HepG2 (cell line): Measurements from ENCODE around the gene IFI30. TPM values are rescaled to one million over a fixed set of nuclear protein-coding genes. Genes with fewer than 3 reads are reported as not detected.

ENCODE experiments used
- AHR ChIP-seq: IDR thresholded peaks from 2 replicates; pipeline ENCODE4 v1.6.1; 2018; ENCODE audit warnings: missing genetic modification reagents, missing compliant biosample characterization
- CCDC6 ChIP-seq: sonication (generic); formaldehyde crosslinking; IDR thresholded peaks from 2 replicates; pipeline ENCODE4 v1.8.1; 2022; ENCODE audit warnings: mild to moderate bottlenecking, missing genetic modification reagents, moderate library complexity
- CHD2 ChIP-seq: IDR thresholded peaks from 2 replicates; pipeline ENCODE4 v1.6.1; 2011; ENCODE audit warnings: low read depth, low read length, improper control_type of control experiment
- ELF3 ChIP-seq: IDR thresholded peaks from 2 replicates; pipeline ENCODE4 v1.6.1; 2016; ENCODE audit warnings: missing genetic modification reagents, missing compliant biosample characterization
- GATAD2A ChIP-seq: IDR thresholded peaks from 2 replicates; pipeline ENCODE4 v1.6.1; 2016
- GFI1 ChIP-seq: sonication (generic); formaldehyde crosslinking; IDR thresholded peaks from 2 replicates; pipeline ENCODE4 v1.5.0; 2020; ENCODE audit warnings: missing genetic modification reagents, mild to moderate bottlenecking, borderline replicate concordance
- KDM2A ChIP-seq: sonication (generic); formaldehyde crosslinking; IDR thresholded peaks from 2 replicates; pipeline ENCODE4 v1.4.0; 2020; ENCODE audit warnings: low read depth, missing genetic modification reagents, borderline replicate concordance
- KDM4B ChIP-seq: sonication (generic); formaldehyde crosslinking; IDR thresholded peaks from 2 replicates; pipeline ENCODE4 v1.4.0; 2020; ENCODE audit warnings: missing genetic modification reagents
- KLF12 ChIP-seq: sonication (generic); formaldehyde crosslinking; IDR thresholded peaks from 2 replicates; pipeline ENCODE4 v1.4.0; 2020; ENCODE audit warnings: missing genetic modification reagents, borderline replicate concordance
- LCORL ChIP-seq, 2 experiments: fragments of 450-650 bp in 1 of 2; sonication (generic) in 1 of 2; formaldehyde crosslinking in 1 of 2; IDR thresholded peaks; 2 replicates each; pipeline versions ENCODE4 v1.5.0 to v1.6.1; 2017 to 2020; ENCODE audit warnings: antibody characterized with exemption in 1 of 2, missing genetic modification reagents in 1 of 2
- MLLT10 ChIP-seq: sonication (generic); formaldehyde crosslinking; IDR thresholded peaks from 2 replicates; pipeline ENCODE4 v1.4.0; 2020; ENCODE audit warnings: missing genetic modification reagents
- MTF2 ChIP-seq: sonication (generic); formaldehyde crosslinking; IDR thresholded peaks from 2 replicates; pipeline ENCODE4 v1.5.0; 2020; ENCODE audit warnings: missing genetic modification reagents, borderline replicate concordance
- MYC ChIP-seq: sonication (generic); formaldehyde crosslinking; IDR thresholded peaks from 2 replicates; pipeline ENCODE4 v1.9.0; 2021; ENCODE audit warnings: missing genetic modification reagents, borderline replicate concordance
- NR2C2 ChIP-seq: sonication (generic); formaldehyde crosslinking; IDR thresholded peaks from 2 replicates; pipeline ENCODE4 v1.4.0; 2020; ENCODE audit warnings: missing genetic modification reagents, mild to moderate bottlenecking, moderate library complexity, borderline replicate concordance
- SMAD1 ChIP-seq: sonication (generic); formaldehyde crosslinking; IDR thresholded peaks from 2 replicates; pipeline ENCODE4 v1.4.0; 2020; ENCODE audit warnings: missing genetic modification reagents, low read depth, mild to moderate bottlenecking, borderline replicate concordance
- TARDBP ChIP-seq: sonication (generic); formaldehyde crosslinking; IDR thresholded peaks from 2 replicates; pipeline ENCODE4 v1.8.0; 2022; ENCODE audit warnings: mild to moderate bottlenecking, missing genetic modification reagents
- TGIF2 ChIP-seq: IDR thresholded peaks from 2 replicates; pipeline ENCODE4 v1.6.1; 2016; ENCODE audit warnings: control low read depth, missing compliant biosample characterization
- TMF1 ChIP-seq: sonication (generic); formaldehyde crosslinking; IDR thresholded peaks from 2 replicates; pipeline ENCODE4 v1.8.1; 2022; ENCODE audit warnings: low read depth, missing genetic modification reagents
- ZFP36 ChIP-seq: fragments of 150-350 bp; IDR thresholded peaks from 2 replicates; pipeline ENCODE4 v1.6.1; 2018; ENCODE audit warnings: borderline replicate concordance, low read length, low read depth; ENCODE audit not compliant: partially characterized antibody
- ZFP90 ChIP-seq: sonication (generic); formaldehyde crosslinking; IDR thresholded peaks from 2 replicates; pipeline ENCODE4 v1.8.0; 2022; ENCODE audit warnings: missing genetic modification reagents, mild to moderate bottlenecking, inconsistent platforms, borderline replicate concordance
- ZNF235 ChIP-seq: sonication (generic); formaldehyde crosslinking; IDR thresholded peaks from 2 replicates; pipeline ENCODE4 v1.8.1; 2023; ENCODE audit warnings: mild to moderate bottlenecking, missing genetic modification reagents, borderline replicate concordance
- ZNF441 ChIP-seq: sonication (generic); formaldehyde crosslinking; IDR thresholded peaks from 2 replicates; pipeline ENCODE4 v1.7.0; 2021; ENCODE audit warnings: missing genetic modification reagents, borderline replicate concordance
- ZNF615 ChIP-seq: sonication (generic); formaldehyde crosslinking; IDR thresholded peaks from 2 replicates; pipeline ENCODE4 v1.5.0; 2020; ENCODE audit warnings: mild to moderate bottlenecking, missing genetic modification reagents, borderline replicate concordance
- ZNF687 ChIP-seq: sonication (generic); formaldehyde crosslinking; IDR thresholded peaks from 2 replicates; pipeline ENCODE4 v1.5.1; 2020; ENCODE audit warnings: mild to moderate bottlenecking, missing genetic modification reagents, moderate library complexity
- polyA plus RNA-seq, 8 experiments: library from polyadenylated mRNA; depleted of rRNA in 3 of 8; stranded (reverse) in 7 of 8; unstranded in 1 of 8; fragments of >200 nt; fragmentation: Illumina TruSeq in 4 of 8; extraction: Trizol in 4 of 8; gene quantifications; 2 replicates each; pipeline versions ENCODE4 v1.2.1 to v1.2.3, GENCODE V29; 2011 to 2016; ENCODE audit warnings: low read depth in 4 of 8, missing spikeins in 1 of 8, mixed read lengths in 1 of 8; ENCODE audit not compliant: insufficient read depth in 1 of 8
- total RNA-seq, 5 experiments: library from RNA; depleted of rRNA; stranded (reverse); fragments of >200 nt; fragmentation: Illumina TruSeq; extraction: Trizol; gene quantifications; 2 replicates each; pipeline ENCODE4 v1.2.3, GENCODE V29; 2016; ENCODE audit warnings: low read depth in 1 of 5
- TF ChIP-seq, protein P1 (sequence below): sonication (generic); formaldehyde crosslinking; IDR thresholded peaks from 2 replicates; pipeline ENCODE4 v1.9.0; 2022; ENCODE audit warnings: missing genetic modification reagents, mild to moderate bottlenecking, borderline replicate concordance

IFI30 gene
- total and polyA plus RNA-seq, 2 of the 13 experiments (the other 11 are each of a cell fraction or from before 2014, with no cell fraction given) = 25.0 to 79.4 TPM

GRCh38 chr19:18221815-18222725 is 48.5 kb downstream of the IFI30 start (continued):
- TF ChIP-seq ZNF687 (CRISPR knock-in tag) (peak; percentile 74), ZNF235 (CRISPR knock-in tag) (no peak), ZNF615 (CRISPR knock-in tag) (no peak), GFI1 (CRISPR knock-in tag) (no peak), KLF12 (CRISPR knock-in tag) (no peak), AHR (CRISPR knock-in tag) (no peak), GATAD2A (CRISPR knock-in tag) (no peak), MYC (CRISPR knock-in tag) (no peak), MLLT10 (CRISPR knock-in tag) (no peak), KDM4B (no peak), LCORL (IDR thresholded peaks at IDR 0.05) (no peak), LCORL (CRISPR knock-in tag; IDR thresholded peaks at IDR 0.05) (0 out of 2 replicates have a peak, but pooled peaks have one; percentile 41), SMAD1 (CRISPR knock-in tag) (no peak), TARDBP (CRISPR knock-in tag) (no peak), KDM2A (CRISPR knock-in tag) (peak; percentile 62; the same call in 1 of the 2 replicates), NR2C2 (CRISPR knock-in tag) (peak; percentile 21; the same call in 1 of the 2 replicates), MTF2 (CRISPR knock-in tag) (no peak), TMF1 (CRISPR knock-in tag) (no peak), ZFP90 (CRISPR knock-in tag) (0 out of 2 replicates have a peak, but pooled peaks have one; percentile 30), TGIF2 (CRISPR knock-in tag) (no peak), CHD2 (no peak), CCDC6 (no peak), ZFP36 (no peak), ZNF441 (CRISPR knock-in tag) (peak; percentile 61; the same call in 1 of the 2 replicates), ELF3 (0 out of 2 replicates have a peak, but pooled peaks have one; percentile 37)
- TF ChIP-seq, protein P1, sequence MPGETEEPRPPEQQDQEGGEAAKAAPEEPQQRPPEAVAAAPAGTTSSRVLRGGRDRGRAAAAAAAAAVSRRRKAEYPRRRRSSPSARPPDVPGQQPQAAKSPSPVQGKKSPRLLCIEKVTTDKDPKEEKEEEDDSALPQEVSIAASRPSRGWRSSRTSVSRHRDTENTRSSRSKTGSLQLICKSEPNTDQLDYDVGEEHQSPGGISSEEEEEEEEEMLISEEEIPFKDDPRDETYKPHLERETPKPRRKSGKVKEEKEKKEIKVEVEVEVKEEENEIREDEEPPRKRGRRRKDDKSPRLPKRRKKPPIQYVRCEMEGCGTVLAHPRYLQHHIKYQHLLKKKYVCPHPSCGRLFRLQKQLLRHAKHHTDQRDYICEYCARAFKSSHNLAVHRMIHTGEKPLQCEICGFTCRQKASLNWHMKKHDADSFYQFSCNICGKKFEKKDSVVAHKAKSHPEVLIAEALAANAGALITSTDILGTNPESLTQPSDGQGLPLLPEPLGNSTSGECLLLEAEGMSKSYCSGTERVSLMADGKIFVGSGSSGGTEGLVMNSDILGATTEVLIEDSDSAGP (CRISPR knock-in tag) = peak; percentile 49; the same call in 1 of the 2 replicates
